NCI-H774 (cell line): Measurements from ENCODE around the gene GLP1R.

Experiments
- DNase-seq: peaks from one replicate; lab custom pipeline; 2025; lab: John Stamatoyannopoulos, UW

GLP1R gene

GRCh38 chr6:39062014-39062740 lies 13.6 kb downstream of the GLP1R start:
- DNase-seq = no peak

GRCh38 chr6:39063526-39063925 lies 14.9 kb downstream of the GLP1R start:
- no peak for DNase-seq

DNA sequence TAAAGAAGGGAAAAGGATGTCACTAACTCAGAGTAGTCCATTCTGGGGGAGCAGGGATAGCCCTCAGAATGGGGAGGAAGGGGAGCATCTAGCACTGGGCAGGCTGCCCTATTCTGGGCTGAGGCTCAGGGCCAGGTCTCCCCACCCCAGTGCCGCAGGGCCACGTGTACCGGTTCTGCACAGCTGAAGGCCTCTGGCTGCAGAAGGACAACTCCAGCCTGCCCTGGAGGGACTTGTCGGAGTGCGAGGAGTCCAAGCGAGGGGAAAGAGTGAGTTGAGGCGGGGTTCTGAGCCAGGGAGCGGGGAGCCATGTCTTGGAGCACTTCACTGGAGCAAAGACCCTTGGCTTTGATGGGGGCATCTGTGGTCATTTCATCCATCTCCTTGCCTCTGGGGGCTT lies 17.0 kb downstream of the GLP1R start:
- no peak for DNase-seq

DNA sequence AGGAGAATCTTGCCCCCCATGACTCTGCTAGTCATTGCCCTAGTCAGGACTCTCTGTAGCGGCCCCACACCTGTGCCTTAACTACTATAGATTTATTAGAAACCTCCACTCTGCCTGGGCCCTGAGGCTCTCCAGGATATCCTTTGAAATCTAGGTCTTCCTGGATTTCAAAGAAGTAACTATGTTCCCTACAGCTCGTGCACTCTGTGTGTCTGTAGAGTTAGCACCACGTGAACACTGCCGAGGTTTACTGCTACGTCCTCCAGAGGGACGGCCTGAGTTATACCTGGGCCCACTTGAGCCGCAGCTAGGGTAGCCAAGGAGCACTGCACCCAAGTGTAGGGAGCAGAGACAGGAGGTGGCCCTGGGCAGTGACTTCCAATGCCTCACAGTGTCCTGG lies 19.8 kb downstream of the GLP1R start:
- DNase-seq = no peak

GRCh38 chr6:39072830-39073229 lies 24.2 kb downstream of the GLP1R start:
- no peak for DNase-seq

GRCh38 chr6:39073471-39074355 lies 25.1 kb downstream of the GLP1R start:
- DNase-seq = no peak

DNA sequence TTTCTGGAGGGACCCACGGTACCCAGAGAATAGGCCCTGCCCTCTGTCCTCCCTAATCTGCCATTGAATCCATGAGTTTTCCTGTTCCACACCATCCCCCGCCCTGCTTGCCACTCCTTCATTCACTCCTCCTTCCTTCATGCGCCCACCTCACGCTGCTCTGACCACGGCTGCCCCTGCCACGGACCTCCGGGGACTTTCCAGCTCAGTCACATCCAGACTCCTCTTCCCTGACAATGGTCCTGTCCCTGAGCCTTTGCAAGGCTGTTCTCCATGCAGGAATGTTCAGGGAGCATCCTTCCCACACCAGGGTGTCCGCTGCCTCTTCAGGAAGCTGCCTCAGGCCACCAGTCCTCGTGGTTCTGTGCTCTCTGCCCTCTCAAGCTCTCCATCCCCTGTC lies 25.9 kb downstream of the GLP1R start:
- no peak for DNase-seq

- no peak for DNase-seq
Measured at GRCh38 chr6:39075010-39075686, 26.6 kb downstream of the GLP1R start.

GRCh38 chr6:39075807-39076622 lies 27.4 kb downstream of the GLP1R start:
- DNase-seq = no peak

GRCh38 chr6:39076623-39077535 lies 28.3 kb downstream of the GLP1R start:
- no peak for DNase-seq

DNA sequence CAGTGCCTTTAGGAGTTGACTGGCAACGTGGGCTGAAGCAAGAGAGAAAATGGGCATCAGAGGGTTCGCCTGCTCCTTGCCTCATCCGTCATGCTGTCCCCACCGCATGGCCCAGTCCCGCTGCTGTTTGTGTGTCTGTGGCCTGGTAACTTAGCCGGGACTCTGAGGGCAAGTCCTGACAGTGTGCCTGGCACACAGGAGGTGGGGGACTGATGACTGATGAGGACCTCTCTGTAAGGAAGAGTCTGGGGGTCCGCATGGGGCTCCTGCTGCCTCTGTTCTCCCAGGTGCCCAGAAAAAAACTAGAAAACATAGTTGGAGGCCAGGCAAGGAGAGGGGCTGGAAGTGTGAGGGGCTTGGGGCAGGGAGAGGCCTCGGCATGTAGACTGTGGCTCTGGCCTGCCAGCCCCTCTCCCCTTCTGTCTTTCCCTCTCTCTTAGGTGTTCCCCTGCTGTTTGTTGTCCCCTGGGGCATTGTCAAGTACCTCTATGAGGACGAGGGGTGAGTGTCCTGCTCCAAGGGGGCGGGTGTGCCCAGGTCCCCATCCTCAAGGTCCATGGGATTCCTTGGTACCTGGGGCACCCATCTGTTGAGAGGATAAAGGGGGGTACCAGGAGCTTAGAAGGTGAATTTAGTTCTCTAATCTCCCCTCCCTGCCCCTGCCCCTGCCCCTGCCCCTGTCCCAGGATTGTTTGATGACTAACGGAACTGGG lies 29.5 kb downstream of the GLP1R start:
- no peak for DNase-seq

DNA sequence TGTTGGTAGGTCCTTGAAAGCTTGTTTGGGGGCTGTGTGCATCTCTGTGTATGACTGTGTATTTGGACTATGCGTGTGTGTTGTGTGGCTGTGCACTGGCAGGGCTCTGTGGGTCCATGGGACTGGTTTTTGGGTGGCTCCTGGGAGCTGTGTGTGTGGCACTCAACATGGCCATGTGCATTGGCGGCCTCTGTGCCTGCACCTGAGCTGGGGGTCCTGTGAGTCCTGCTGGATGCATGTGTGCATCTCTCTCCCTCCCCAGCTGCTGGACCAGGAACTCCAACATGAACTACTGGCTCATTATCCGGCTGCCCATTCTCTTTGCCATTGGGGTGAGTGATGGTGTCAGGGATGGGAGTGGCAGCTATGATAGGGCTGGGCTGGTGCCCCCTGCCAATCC lies 30.1 kb downstream of the GLP1R start:
- DNase-seq = no peak

GRCh38 chr6:39079197-39080125 lies 30.9 kb downstream of the GLP1R start:
- no peak for DNase-seq

GRCh38 chr6:39080246-39080875 lies 31.8 kb downstream of the GLP1R start:
- DNase-seq = no peak

DNA sequence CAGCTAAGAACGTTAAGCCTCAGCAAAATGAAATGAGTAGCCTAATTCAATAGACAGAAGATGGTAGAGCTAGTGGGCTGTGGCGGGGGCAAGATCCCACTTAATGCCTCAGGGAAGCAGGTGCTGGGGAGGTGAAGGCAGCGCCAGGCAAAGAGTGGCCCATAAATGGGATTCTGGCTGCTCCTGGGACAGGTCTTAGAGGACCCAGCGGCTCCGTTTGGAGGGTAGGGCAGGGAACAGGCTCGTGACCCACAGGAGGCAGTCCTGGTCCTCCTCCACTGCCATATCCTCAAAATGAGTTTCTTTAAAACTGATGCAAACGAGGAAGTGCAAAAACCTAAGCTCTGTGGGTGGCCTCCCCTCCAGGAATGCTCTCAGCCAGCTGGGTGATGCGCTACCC lies 33.7 kb downstream of the GLP1R start:
- no peak for DNase-seq

DNA sequence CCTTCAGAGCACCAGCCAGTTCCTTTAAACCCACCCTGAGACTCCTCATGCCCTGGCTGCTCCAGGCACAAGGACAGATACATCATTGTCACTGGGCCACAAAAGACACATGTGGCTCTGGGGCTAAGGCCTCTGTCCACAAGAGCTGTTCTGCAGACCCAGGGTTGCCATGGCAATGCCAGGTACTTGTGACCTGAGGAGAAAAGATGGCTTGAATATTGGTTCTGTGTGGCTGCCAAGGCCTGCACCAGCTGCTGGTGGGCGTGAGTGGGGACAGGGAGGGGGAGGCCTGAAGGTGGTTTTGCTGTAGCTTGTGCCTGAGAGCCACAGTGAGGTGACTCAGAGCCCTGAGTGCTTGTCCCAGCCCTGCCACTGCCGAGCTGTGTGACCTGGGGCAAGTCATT lies 34.7 kb downstream of the GLP1R start:
- peak; percentile 56 for DNase-seq

DNA sequence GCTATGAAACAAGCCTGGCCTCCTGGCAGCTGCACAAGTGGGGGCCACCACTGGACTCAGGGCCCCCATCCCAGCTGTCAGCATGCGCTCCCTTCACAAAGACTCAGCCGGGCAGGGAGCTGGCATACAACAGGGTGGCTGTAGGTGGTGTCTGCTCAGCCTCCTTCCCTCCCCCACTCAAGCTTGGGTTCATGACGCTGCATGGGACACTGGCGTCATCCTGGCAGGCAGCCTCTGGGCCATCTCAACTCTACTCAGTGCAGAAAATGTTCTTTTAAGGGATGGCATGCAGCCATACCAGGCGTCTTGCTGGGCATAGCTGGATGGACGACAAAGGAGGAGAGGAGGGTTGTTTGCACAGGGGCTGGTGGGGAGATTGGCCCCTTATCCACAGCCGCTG lies 35.9 kb downstream of the GLP1R start:
- DNase-seq = no peak

- no peak for DNase-seq
Measured at GRCh38 chr6:39085129-39085797, 36.7 kb downstream of the GLP1R start.
